Subcutaneous adipose tissue (tissue), 4 donors: ENCODE data around the gene GJC2. TPM values are rescaled to one million over a fixed set of nuclear protein-coding genes. Genes with fewer than 3 reads are reported as not detected.

ENCODE experiments used
- total RNA-seq, 4 donors: library from RNA; depleted of rRNA; stranded (reverse); fragments of >200 nt; gene quantifications; one replicate each; pipeline ENCODE4 v1.1.0, GENCODE V29; 2016
- TF ChIP-seq, protein P1 (sequence below): fragments of 450-650 bp; IDR thresholded peaks from one replicate; pipeline ENCODE4 v1.5.1; 2016; ENCODE audit warnings: low read depth, mild to moderate bottlenecking, control low read depth, antibody characterized with exemption, moderate library complexity

The GJC2 gene
- total RNA-seq, 4 donors from 2014 or later: 0.68 to 3.0 (median 1.1) TPM

DNA sequence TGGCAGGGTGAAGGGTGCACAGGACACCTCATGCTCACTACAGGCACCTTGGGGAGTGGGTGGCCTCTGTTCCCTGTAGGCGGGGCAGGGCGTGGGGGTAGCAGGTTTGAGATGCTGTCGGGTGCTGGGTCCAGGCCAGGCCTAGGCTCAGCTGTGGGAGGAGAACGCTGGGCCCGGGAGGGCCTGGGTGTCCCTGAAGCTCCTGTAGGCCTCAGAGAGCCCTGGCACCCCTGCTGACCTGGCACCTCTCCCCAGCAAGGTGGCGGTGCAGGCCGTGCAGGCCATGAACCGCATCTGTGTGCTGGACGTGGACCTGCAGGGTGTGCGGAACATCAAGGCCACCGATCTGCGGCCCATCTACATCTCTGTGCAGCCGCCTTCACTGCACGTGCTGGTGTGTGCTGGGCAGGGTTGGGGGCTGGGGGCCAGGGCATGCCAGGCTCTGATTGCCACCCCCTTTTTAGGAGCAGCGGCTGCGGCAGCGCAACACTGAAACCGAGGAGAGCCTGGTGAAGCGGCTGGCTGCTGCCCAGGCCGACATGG, 2.5 kb upstream of the GJC2 start:
- TF ChIP-seq, protein P1, sequence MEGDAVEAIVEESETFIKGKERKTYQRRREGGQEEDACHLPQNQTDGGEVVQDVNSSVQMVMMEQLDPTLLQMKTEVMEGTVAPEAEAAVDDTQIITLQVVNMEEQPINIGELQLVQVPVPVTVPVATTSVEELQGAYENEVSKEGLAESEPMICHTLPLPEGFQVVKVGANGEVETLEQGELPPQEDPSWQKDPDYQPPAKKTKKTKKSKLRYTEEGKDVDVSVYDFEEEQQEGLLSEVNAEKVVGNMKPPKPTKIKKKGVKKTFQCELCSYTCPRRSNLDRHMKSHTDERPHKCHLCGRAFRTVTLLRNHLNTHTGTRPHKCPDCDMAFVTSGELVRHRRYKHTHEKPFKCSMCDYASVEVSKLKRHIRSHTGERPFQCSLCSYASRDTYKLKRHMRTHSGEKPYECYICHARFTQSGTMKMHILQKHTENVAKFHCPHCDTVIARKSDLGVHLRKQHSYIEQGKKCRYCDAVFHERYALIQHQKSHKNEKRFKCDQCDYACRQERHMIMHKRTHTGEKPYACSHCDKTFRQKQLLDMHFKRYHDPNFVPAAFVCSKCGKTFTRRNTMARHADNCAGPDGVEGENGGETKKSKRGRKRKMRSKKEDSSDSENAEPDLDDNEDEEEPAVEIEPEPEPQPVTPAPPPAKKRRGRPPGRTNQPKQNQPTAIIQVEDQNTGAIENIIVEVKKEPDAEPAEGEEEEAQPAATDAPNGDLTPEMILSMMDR: no peak

DNA sequence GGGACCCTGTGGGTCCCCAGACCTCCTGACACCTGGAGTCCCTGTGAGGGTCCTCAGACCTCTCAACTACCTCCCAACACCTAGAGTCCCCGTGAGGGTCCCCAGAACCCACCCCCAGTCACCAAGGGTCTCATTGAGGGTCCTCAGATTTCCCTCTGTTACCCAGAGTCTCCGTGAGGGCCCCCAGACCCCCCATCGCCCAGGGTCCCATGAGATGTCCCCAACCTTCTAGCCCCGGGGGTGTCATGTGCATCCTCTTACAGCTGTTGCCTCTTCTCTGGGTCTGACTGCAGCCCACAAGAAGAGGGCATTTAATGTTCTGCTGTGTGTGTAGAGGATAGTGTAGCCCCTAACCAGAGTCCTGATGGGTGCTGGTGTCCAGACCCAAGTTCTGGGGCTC, 2.0 kb upstream of the GJC2 start:
- TF ChIP-seq, protein P1: no peak

DNA sequence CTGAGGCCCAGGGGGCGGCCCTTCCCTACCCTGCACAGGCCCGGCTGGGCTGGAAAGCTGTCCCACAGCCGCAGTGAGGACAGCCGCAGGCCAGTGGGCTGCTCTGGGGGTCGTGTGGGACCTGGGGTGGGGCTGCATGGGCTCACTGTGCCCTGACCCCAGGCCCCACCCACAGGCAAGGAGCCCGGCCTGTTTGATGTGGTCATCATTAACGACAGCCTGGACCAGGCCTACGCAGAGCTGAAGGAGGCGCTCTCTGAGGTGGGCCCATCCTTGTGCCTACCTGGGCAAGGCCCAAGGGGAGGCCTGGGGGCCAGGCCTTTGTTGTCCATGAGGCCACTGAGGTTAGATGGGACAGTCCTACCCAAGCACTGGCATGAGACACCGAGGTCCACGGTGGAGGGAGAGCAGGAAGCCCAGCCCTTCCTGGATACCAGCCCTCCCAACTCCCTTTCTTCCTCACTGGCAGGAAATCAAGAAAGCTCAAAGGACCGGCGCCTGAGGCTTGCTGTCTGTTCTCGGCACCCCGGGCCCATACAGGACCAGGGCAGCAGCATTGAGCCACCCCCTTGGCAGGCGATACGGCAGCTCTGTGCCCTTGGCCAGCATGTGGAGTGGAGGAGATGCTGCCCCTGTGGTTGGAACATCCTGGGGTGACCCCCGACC, 1.4 kb upstream of the GJC2 start:
- TF ChIP-seq, protein P1: no peak

GRCh38 chr1:228148935-228149405, 760 bp upstream of the GJC2 start:
- TF ChIP-seq, protein P1: no peak

- TF ChIP-seq, protein P1: no peak
Measured at GRCh38 chr1:228150120-228150460, 360 bp downstream of the GJC2 start.

GRCh38 chr1:228150461-228151179, 890 bp downstream of the GJC2 start:
- TF ChIP-seq, protein P1: no peak

- TF ChIP-seq, protein P1: no peak
Measured at GRCh38 chr1:228151180-228151925, 1.6 kb downstream of the GJC2 start.
